ENCODE data around the gene KIF22.
"Not testable (repeated sequence)": the region's sequence is repeated elsewhere in the genome, so short reads cannot be mapped to it uniquely, and the experiment has no call there.

Gene KIF22

DNA sequence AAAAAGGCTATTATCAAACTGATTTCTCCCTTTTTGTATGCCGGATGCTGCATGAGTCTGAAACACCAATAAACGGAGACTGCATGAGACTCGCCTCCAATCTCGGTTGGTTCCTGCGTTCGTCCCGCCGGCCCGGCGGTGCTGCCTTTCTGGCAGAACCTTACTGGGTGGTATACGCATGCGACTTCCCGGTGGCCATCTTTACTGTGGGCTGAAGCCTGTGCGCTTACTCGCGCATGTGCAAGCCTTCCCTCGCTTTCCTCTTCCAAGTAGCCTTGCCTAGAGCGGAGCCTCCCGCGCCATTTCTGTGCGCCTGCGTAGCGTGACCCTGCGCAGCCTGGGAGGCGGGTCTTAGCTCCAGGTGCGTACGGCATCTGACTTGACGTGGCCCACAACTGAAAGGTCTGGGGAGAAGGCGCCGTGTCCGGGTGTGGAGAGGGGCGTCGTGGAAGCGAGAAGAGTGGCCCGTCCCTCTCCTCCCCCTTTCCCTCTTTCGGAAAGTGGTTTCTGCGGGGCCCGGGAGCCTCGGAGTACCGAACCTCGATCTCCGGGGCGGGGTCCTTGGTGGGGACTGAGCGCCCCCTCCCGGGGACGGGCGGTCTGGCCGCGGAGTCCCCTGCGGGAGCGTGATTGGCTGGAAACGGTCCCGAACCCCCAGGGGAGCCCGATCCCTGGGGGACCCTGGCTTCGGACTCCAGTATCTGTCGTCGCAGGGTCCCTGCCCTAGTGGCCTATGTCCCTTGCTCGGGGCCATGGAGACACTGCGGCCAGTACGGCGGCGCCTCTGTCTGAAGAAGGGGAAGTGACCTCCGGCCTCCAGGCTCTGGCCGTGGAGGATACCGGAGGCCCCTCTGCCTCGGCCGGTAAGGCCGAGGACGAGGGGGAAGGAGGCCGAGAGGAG, 25.5 kb downstream of the KIF22 start, which contains the start of gene PAGR1:
PAGR1 (plus strand) TSS at position 360 of the 901 bp plus-strand sequence; CDS start at position 734, 374 bp downstream.
- DNase-seq = peak; percentile 97 to 99

DNA sequence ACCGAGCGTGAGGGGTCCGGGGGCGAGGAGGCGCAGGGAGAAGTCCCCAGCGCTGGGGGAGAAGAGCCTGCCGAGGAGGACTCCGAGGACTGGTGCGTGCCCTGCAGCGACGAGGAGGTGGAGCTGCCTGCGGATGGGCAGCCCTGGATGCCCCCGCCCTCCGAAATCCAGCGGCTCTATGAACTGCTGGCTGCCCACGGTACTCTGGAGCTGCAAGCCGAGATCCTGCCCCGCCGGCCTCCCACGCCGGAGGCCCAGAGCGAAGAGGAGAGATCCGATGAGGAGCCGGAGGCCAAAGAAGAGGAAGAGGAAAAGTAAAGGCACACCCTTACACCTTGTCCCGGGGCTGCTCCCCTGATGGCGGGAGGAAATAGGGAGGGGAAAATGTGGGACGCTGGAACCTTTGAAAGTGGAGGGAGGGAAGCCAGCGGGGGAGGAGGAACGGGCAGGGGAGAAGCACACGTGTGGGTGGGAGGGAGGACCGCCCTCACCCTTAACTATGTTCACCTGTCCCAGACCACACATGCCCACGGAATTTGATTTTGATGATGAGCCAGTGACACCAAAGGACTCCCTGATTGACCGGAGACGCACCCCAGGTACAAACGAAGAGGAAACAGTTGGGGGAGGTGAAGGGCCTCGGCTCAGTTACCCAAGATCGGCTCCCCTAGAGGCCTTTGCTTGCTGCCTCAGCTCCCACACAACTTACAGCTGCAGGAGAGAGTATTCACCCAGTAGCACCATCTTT, 26.3 kb downstream of the KIF22 start:
- peak; percentile 71 to 82 for DNase-seq

DNA sequence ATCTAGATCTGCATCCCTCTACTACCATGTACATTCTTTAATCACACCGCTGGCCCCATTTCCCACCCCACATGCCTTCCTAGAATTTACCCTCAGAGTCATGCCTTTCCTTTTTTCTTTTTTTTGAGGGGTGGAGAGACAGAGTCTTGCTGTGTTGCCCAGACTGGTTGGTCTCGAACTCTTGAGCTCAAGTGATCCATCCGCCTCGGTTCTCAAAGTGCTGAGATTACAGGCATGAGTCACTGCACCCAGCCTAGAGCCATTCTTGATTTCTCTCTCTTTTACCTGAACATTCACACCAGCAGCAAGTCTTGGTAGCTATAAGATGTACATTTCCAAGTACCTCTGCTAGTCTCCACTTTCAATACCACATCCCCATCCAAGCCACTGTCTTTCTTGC, 27.5 kb downstream of the KIF22 start:
- no peak for DNase-seq

- peak in 1 of 2 experiments; percentile 35 for DNase-seq
Observed at GRCh38 chr16:29819506-29819905, 29.0 kb downstream of the KIF22 start.

DNA sequence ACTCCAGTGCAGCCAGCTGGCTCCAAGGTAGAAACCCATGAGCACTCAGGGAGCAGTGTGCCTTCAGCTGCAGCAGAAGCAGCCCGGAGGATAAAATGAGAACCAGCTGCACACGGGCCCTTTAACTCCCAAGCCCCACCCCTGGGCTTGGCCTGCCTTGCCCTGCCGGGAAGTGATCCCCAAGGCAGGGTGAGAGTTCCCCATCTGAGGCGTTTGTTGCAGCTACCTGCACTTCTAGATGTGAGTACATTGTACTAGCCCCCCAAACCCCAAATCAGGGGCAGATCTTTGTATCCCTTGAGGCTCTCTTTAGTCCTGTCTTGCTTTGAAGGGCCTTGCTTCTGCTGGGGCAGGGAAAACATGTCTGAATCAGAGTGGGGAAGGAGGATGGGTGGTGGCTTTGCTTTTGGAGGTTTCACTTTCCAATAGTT, 29.7 kb downstream of the KIF22 start, which contains the start of gene MVP:
MVP (plus strand) TSS at position 192 of the 431 bp plus-strand sequence. CDS start 10,088 bp downstream, outside the sequence.
- DNase-seq = peak in 1 of 2 experiments; percentile 38

DNA sequence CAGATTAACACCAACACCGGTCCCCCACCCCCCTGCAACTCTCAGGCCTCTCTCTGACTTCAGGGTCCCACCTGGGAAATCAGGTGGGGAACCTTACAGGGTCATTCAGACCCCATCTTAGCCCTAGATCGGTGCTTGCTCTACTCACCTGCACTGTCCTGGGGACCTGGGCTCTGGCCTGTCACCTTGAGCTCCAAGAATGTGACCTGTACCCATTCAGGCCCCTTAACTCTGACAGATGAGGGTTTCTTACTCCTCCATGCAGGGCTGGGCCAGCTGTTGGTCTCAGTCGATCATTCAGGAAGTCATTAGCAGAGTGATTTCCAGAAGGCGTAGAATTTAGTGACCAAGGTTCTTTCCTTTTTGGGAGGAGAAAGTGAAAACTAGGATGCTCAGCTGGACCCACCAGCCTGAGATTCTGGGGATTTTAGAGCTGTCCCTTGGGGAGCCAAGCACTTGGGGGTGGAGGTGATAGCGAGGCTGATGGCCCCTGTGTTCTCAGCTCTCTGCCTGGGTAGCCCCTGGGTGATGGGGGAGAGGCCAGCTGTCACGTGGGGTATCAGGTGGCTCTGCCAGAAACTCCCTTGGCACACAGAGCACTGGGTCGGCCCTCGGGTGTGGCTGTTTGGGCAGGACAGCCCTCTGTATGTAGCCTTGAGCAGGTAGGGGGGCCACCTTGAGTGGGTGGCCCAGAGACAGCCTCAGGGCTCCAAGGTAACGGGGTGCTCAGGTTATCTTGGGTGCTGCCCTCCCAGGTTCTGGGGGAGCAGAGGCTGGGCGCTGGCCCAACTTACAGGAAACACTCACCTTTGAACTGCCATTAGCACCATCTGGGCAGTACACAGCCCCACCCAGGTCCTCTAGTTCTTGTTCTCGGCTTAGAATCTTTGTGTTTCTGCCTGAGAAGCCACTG, 30.4 kb downstream of the KIF22 start:
- DNase-seq = no peak

GRCh38 chr16:29821643-29822115, 31.1 kb downstream of the KIF22 start:
- DNase-seq = no peak

DNA sequence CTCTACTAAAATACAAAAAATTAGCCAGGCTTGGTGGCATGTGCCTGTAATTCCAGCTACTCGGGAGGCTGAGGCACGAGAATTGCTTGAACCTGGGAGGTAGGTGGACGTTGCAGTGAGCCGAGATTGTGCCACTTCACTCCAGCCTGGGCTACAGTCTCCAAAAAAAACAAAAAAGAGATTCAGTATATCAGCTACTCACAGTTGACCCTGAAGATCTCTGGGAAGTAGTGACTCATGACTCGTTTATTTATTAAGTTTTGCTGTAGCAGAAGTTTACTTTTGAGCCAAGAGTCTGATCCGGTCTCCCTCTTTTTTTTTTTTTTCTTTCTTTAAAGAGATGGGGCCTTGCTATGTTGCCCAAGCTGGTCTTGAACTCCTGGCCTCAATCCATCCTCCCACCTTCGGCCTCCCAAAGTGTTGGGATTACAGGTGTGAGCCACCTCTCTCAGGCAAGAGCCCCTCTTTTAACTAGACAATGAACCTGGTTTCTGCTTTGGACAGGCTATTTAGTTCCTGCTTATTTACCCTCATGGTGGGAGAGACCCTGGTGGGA, 34.1 kb downstream of the KIF22 start:
- DNase-seq = no peak

- DNase-seq = no peak
Observed at GRCh38 chr16:29825145-29826044, 34.8 kb downstream of the KIF22 start.

DNA sequence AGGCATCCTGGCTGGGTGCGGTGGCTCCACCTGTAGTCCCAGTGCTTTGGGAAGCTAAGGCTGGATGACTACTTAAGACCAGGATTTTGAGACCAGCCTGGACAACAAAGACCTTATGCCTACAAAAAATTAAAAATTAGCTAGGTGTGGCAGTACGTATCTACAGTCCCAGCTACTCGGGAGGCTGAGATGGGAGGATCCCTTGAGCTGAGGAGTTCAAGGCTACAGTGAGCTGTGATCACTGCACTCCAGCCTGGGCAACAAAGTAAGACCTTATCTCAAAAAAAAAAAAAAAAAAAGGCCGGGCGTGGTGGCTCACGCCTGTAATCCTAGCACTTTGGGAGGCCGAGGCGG, 35.8 kb downstream of the KIF22 start:
- DNase-seq = no peak

DNA sequence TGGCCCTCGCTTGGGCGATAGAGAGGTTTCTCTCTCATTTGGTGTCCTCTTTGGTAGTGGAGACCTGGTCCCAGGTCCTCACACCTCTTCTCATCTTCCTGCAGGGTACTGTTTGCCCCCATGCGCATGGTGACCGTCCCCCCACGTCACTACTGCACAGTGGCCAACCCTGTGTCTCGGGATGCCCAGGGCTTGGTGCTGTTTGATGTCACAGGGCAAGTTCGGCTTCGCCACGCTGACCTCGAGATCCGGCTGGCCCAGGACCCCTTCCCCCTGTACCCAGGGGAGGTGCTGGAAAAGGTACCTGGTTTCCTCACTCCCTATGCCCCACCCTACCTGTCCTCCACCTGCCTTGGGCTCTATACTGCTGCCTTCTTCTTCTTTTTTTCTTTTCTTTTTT, 40.2 kb downstream of the KIF22 start:
- no peak for DNase-seq

DNA sequence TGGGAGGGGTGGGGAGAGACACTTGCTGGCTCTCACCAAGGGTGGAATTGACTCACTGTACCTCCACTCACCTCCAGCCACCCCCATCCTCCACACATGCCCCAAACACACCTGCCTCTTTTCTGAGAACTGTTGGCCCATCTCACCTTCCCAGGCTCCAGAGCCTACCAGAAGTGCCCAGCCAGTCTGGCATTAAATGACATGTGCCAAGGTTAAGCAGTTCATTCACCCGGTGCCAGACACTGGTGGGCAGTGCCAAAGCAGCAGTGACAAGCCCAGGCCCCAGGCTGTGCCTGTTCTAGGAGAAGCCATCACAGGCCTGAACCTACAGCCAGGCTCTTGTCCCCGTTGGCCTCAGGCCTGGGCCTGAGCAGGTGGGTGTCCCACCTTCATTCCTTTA, 40.9 kb downstream of the KIF22 start:
- no peak for DNase-seq

GRCh38 chr16:29833219-29833618, 42.7 kb downstream of the KIF22 start:
- not testable (repeated sequence) for DNase-seq

DNA sequence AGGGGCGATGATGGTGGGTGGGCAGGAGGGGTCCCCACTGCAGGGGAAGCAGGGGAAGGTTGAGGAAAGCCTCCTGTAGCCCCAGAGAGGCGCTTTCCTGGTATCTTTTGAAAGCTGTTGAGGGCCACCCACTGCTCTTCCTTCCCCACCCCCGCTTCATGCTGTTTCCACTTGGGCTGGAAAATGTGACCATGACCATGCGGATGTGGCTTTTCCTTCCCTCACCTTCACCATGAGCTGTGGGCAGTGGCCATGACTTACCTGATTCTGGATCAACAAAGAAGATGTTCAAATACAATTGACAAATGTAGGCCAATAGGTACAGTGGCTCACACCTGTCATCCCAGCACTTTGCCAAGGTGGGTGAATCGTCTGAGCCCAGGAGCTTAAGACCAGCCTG, 43.5 kb downstream of the KIF22 start:
- no peak for DNase-seq

- DNase-seq = no peak
Observed at GRCh38 chr16:29835926-29836325, 45.4 kb downstream of the KIF22 start.

GRCh38 chr16:29836623-29837022, 46.1 kb downstream of the KIF22 start:
- no peak for DNase-seq

DNA sequence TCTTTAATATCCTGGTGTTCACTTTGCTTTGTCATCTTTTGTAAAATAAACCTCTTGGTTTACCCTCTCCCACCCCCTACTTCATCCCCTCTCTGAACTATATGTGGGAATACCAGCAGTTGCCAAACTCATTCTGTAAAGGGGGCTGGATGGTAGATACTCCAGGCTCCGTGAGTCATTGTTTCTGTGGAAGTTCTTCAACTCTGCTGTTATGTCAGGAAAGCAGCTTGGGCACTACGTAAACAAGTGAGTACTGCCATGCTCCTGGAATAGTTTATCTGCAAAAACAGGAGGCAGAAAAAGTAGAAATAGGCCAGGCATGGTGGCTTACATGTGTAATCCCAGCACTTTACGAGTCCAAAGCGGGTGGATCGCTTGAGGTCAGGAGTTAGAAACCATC, 47.3 kb downstream of the KIF22 start:
- no peak for DNase-seq

DNA sequence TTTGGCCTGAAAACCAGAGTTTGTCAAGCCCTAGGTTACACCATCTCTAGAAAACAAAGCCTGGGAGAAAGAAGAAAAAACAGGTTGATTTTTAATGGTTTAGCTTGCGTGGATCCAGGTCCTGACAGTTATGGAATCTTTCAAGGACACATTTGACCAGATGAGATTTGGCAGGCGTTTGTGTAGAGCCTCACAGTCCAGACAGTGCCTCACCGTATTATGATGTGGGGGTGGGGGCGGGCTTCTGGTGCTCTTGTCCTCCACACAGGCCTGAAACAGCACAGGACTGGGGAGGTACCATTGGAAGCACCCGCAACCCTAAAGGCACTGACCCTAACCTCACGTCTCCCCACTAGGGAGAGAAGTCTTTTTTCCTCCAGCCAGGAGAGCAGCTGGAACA, 49.3 kb downstream of the KIF22 start:
- no peak for DNase-seq

- no peak for DNase-seq
Observed at GRCh38 chr16:29840240-29840639, 49.7 kb downstream of the KIF22 start.

DNA sequence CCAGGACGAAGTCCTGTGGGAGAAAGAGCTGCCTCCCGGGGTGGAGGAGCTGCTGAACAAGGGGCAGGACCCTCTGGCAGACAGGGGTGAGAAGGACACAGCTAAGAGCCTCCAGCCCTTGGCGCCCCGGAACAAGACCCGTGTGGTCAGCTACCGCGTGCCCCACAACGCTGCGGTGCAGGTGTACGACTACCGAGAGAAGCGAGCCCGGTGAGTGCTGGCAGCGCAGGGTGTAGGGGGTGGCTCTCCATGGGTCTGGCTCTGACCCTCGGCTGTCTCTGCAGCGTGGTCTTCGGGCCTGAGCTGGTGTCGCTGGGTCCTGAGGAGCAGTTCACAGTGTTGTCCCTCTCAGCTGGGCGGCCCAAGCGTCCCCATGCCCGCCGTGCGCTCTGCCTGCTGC, 51.1 kb downstream of the KIF22 start:
- DNase-seq = no peak

DNA sequence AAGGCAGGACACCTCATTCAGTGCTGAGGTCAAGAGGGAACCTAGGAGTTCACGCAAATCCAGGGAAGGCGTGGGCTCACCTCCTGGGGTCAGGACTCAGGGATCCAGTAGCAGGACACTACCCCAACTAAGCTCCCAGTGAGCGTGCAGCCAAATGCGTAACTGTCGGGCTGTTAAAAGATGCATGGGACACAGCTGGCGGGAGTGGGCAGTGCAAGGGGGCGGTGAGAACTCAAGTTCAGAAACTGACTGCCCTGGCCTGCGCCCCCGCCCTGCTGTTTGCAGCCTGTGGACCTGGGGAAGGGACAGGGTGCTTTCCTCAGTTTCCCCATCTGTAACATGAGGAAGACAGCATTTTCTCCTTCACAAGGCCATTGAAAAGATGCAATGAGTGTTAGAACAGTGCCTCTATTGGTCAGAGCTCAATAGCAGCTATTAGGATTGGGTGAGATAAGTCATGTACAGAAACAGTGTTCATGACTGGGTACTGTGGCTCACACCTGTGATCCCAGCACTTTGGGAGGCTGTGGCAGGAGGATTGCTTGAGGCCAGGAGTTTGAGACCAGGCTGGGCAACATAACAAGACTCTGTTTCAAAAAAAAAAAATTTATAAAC, 52.3 kb downstream of the KIF22 start:
- no peak for DNase-seq

Data from NCI-H526 (cell line).